H1 (cell line): ENCODE results near the gene CREB1. TPM values are rescaled to one million over a fixed set of nuclear protein-coding genes. Genes with fewer than 3 reads are reported as not detected.

Experiments used
- CTCF ChIA-PET: fragments of 300-600 bp; sonication (Branson Sonifier 250); formaldehyde crosslinking; loops from one replicate; lab custom pipeline; 2021; ENCODE audit not compliant: partially characterized antibody; lab: Charles Lee
- POLR2A ChIA-PET: fragments of 300-600 bp; sonication (Branson Sonifier 250); formaldehyde crosslinking; loops from one replicate; lab custom pipeline; 2021; ENCODE audit warnings: inconsistent platforms; ENCODE audit not compliant: partially characterized antibody; lab: Charles Lee
- DNase-seq, 2 experiments: peaks; one replicate each; pipeline versions ENCODE4 v3.0.0 to v3.0.0-alpha.2; 2010 to 2022; ENCODE audit warnings: low spot score in 2 of 2, low read depth in 1 of 2, mixed read lengths in 1 of 2
- FAIRE-seq: peaks from 2 replicates; lab custom pipeline; 2011; peaks lifted over from hg19 to GRCh38; lab: Jason Lieb, UNC
- H2AFZ ChIP-seq: 2 replicates; pipeline ENCODE4 v1.8.1; 2012; ENCODE audit warnings: low read length, inconsistent platforms
- H2AK5ac ChIP-seq: 2 replicates; pipeline ENCODE4 v1.6.1; 2013; ENCODE audit warnings: low read depth, low read length
- H2BK120ac ChIP-seq: replicated peaks from 2 replicates; pipeline ENCODE3; 2013; ENCODE audit warnings: low read depth, low read length, inconsistent platforms
- H2BK12ac ChIP-seq: 2 replicates; pipeline ENCODE4 v1.6.1; 2013; ENCODE audit warnings: low read depth, low read length
- H2BK15ac ChIP-seq: 2 replicates; pipeline ENCODE4 v1.6.1; 2013; ENCODE audit warnings: low read length
- H2BK20ac ChIP-seq: 2 replicates; pipeline ENCODE4 v1.6.1; 2013; ENCODE audit warnings: low read length
- H2BK5ac ChIP-seq: 2 replicates; pipeline ENCODE4 v1.6.1; 2013; ENCODE audit warnings: low read depth, low read length
- H3K14ac ChIP-seq: 2 replicates; pipeline ENCODE4 v1.6.1; 2013; ENCODE audit warnings: inconsistent platforms; ENCODE audit not compliant: insufficient read length
- H3K18ac ChIP-seq: 2 replicates; pipeline ENCODE4 v1.6.1; 2013; ENCODE audit warnings: low read length; ENCODE audit errors: extremely low read depth
- H3K23ac ChIP-seq: 2 replicates; pipeline ENCODE4 v1.6.1; 2013; ENCODE audit warnings: inconsistent platforms; ENCODE audit not compliant: insufficient read length
- H3K23me2 ChIP-seq: 2 replicates; pipeline ENCODE4 v1.6.1; 2013; ENCODE audit warnings: low read depth, low read length
- H3K27ac ChIP-seq: 2 replicates; pipeline ENCODE4 v1.6.1; 2011; ENCODE audit warnings: low read depth, low read length, inconsistent platforms
- H3K27me3 ChIP-seq, 4 experiments: replicated peaks in 1 of 4; 1 replicate in 1 of 4; 2 replicates in 3 of 4; pipeline versions ENCODE4 v1.6.1 to v1.8.1; 2011 to 2013; ENCODE audit warnings: low read length in 3 of 4, mild to moderate bottlenecking in 3 of 4, inconsistent platforms in 2 of 4, mixed read lengths in 2 of 4, moderate library complexity in 1 of 4; ENCODE audit not compliant: control insufficient read depth in 3 of 4, insufficient read depth in 3 of 4; ENCODE audit errors: extremely low read depth in 1 of 4
- H3K36me3 ChIP-seq, 4 experiments: 2 replicates each; pipeline versions ENCODE4 v1.6.1 to v1.8.1; 2011 to 2013; ENCODE audit warnings: mild to moderate bottlenecking in 4 of 4, low read length in 3 of 4, moderate library complexity in 2 of 4, control low read depth in 1 of 4, inconsistent platforms in 1 of 4; ENCODE audit not compliant: insufficient read depth in 4 of 4, control insufficient read depth in 2 of 4
- H3K4ac ChIP-seq: replicated peaks from 2 replicates; pipeline ENCODE3; 2013; ENCODE audit warnings: low read length, low read depth, mixed read lengths, inconsistent platforms; ENCODE audit not compliant: insufficient read length
- H3K4me1 ChIP-seq, 4 experiments: replicated peaks in 1 of 4; 1 replicate in 1 of 4; 2 replicates in 3 of 4; pipeline versions ENCODE4 v1.6.1 to v1.8.1; 2011 to 2013; ENCODE audit warnings: low read length in 3 of 4, inconsistent platforms in 2 of 4, mixed read lengths in 1 of 4; ENCODE audit not compliant: insufficient read depth in 4 of 4, control insufficient read depth in 3 of 4
- H3K4me2 ChIP-seq, 2 experiments: 2 replicates each; pipeline versions ENCODE4 v1.6.1 to v1.8.1; 2011 to 2013; ENCODE audit warnings: low read depth in 2 of 2, low read length in 2 of 2, control low read depth in 1 of 2, inconsistent platforms in 1 of 2, mild to moderate bottlenecking in 1 of 2; ENCODE audit not compliant: insufficient read depth in 1 of 2
- H3K4me3 ChIP-seq, 4 experiments: fragments of 200-600, 300-600 bp in 1 of 4; sonication (generic), shearing (Covaris generic), sonication (Bioruptor Twin) in 1 of 4; 2 replicates each; pipeline versions ENCODE4 v1.5.1 to v1.8.1; 2011 to 2016; ENCODE audit warnings: low read length in 4 of 4, low read depth in 3 of 4, control low read depth in 2 of 4, inconsistent platforms in 2 of 4, mild to moderate bottlenecking in 2 of 4, mixed read lengths in 1 of 4, moderate library complexity in 1 of 4; ENCODE audit not compliant: insufficient read depth in 2 of 4; ENCODE audit errors: extremely low read depth in 1 of 4
- H3K56ac ChIP-seq: replicated peaks from 2 replicates; pipeline ENCODE3; 2013; ENCODE audit warnings: low read depth, mild to moderate bottlenecking, mixed read lengths, low read length, inconsistent platforms; ENCODE audit not compliant: insufficient read length
- H3K79me1 ChIP-seq: 2 replicates; pipeline ENCODE4 v1.6.1; 2013; ENCODE audit warnings: low read depth, low read length, control low read depth
- H3K79me2 ChIP-seq, 2 experiments: 2 replicates each; pipeline versions ENCODE4 v1.6.1 to v1.8.1; 2012 to 2013; ENCODE audit warnings: low read length in 2 of 2, mild to moderate bottlenecking in 2 of 2, inconsistent platforms in 1 of 2; ENCODE audit not compliant: insufficient read depth in 2 of 2, control insufficient read depth in 1 of 2
- H3K9ac ChIP-seq, 4 experiments: replicated peaks in 1 of 4; 1 replicate in 1 of 4; 2 replicates in 3 of 4; pipeline versions ENCODE4 v1.6.1 to v1.8.1; 2011 to 2013; ENCODE audit warnings: low read depth in 3 of 4, low read length in 3 of 4, control low read depth in 2 of 4, mild to moderate bottlenecking in 2 of 4, moderate library complexity in 2 of 4, inconsistent platforms in 1 of 4; ENCODE audit errors: extremely low read depth in 1 of 4
- H3K9me3 ChIP-seq, 2 experiments: 2 replicates each; pipeline versions ENCODE4 v1.6.1 to v1.8.1; 2012 to 2013; ENCODE audit warnings: mild to moderate bottlenecking in 2 of 2, moderate library complexity in 2 of 2, control low read depth in 1 of 2, inconsistent platforms in 1 of 2, low read depth in 1 of 2, low read length in 1 of 2, mixed read lengths in 1 of 2; ENCODE audit not compliant: insufficient read depth in 2 of 2
- H4K20me1 ChIP-seq, 2 experiments: replicated peaks in 1 of 2; 2 replicates each; pipeline versions ENCODE3 to v1.8.1; 2011 to 2013; ENCODE audit warnings: inconsistent platforms in 2 of 2, low read length in 2 of 2, mild to moderate bottlenecking in 1 of 2; ENCODE audit not compliant: insufficient read depth in 2 of 2, control insufficient read depth in 1 of 2
- H4K5ac ChIP-seq: 2 replicates; pipeline ENCODE4 v1.6.1; 2013; ENCODE audit warnings: low read length, low read depth, mixed read lengths, inconsistent platforms; ENCODE audit not compliant: insufficient read length
- H4K8ac ChIP-seq: 2 replicates; pipeline ENCODE4 v1.8.0; 2013; ENCODE audit warnings: mild to moderate bottlenecking, moderate library complexity, low read length, inconsistent platforms; ENCODE audit not compliant: insufficient read depth; ENCODE audit errors: extremely low read depth
- H4K91ac ChIP-seq: replicated peaks from 2 replicates; pipeline ENCODE3; 2013; ENCODE audit warnings: low read length, mixed read lengths, inconsistent platforms; ENCODE audit not compliant: insufficient read length
- GTF2F1 ChIP-seq: IDR thresholded peaks from 2 replicates; pipeline ENCODE4 v1.6.1; 2012; ENCODE audit warnings: low read depth, low read length, improper control_type of control experiment, borderline replicate concordance
- HDAC2 ChIP-seq, 2 experiments: fragments of 300-600 bp in 1 of 2; sonication (generic) in 1 of 2; IDR thresholded peaks; 2 replicates each; pipeline ENCODE4 v1.6.1; 2011 to 2012; ENCODE audit warnings: low read depth in 2 of 2, low read length in 2 of 2, mild to moderate bottlenecking in 2 of 2, moderate library complexity in 2 of 2, borderline replicate concordance in 1 of 2, inconsistent platforms in 1 of 2
- POLR2A ChIP-seq, 2 experiments: IDR thresholded peaks; 1 replicate in 1 of 2; 2 replicates in 1 of 2; pipeline ENCODE4 v1.6.1; 2011; ENCODE audit warnings: low read depth in 2 of 2, low read length in 2 of 2, mild to moderate bottlenecking in 2 of 2; ENCODE audit errors: control extremely low read depth in 1 of 2
- SIN3A ChIP-seq, 2 experiments: IDR thresholded peaks in 1 of 2; conservative IDR thresholded peaks in 1 of 2; 2 replicates each; pipeline ENCODE4 v1.6.1; 2011 to 2012; ENCODE audit warnings: low read length in 2 of 2, improper control_type of control experiment in 1 of 2, low read depth in 1 of 2, mild to moderate bottlenecking in 1 of 2
- WGBS, 2 experiments: shearing (Covaris generic) in 1 of 2; methylation state at CpG; one replicate each; pipeline versions ENCODE4 v1.1.6 to v1.1.7; 2013 to 2015; ENCODE audit warnings: low lambda C conversion rate in 2 of 2, mixed read lengths in 2 of 2, inconsistent platforms in 1 of 2, low coverage in 1 of 2, missing lambda C conversion rate in 1 of 2; ENCODE audit not compliant: insufficient replicate concordance in 2 of 2, insufficient coverage in 1 of 2, insufficient read length in 1 of 2; ENCODE audit errors: extremely low coverage in 1 of 2, missing lambda C conversion rate in 1 of 2; 5-methylcytosine and 5-hydroxymethylcytosine counted together
- polyA plus RNA-seq, 7 experiments: library from polyadenylated mRNA; depleted of rRNA in 3 of 7; stranded (reverse) in 5 of 7; unstranded in 2 of 7; fragments of >200 nt in 5 of 7; fragments of 200-250 nt in 2 of 7; gene quantifications; 1 replicate in 5 of 7; 2 replicates in 1 of 7; 4 replicates in 1 of 7; pipeline versions ENCODE4 v1.2.1 to v1.2.3, GENCODE V29; 2011 to 2013; ENCODE audit warnings: missing spikeins in 2 of 7, mixed read lengths in 2 of 7
- total RNA-seq: library from RNA; stranded (reverse); fragmentation: NEBNext Ultra II Directional; extraction: Animal tissue kit (Norgen Biotek cat#: 25700); gene quantifications from 2 replicates; pipeline ENCODE4 v1.2.1, GENCODE V29; 2021

Gene CREB1
- total and polyA plus RNA-seq, 2 of the 8 experiments (the other 6 are each of a cell fraction or from before 2014, with no cell fraction given): 46.3 to 99.0 TPM

DNA sequence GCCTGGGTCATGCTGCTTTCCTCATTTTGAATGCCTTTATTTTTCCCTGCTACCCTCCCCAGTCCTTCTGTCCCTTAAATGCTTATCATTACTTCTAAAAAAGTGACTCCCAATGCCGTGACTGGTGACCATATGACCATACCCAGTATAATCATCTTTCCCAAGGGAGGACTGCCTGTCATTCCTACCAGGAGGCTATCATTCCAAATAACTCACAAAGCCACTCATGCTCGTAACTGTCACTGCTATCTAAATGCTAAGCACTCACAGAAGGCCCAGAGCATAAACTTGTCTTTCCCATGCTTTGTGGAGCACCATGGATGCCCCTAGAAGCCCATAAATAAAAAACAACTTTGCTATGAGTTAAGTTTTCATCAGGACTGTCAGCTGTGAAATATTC lies 38.7 kb upstream of the CREB1 start:
- Histone ChIP-seq H3K4me3 (no peak overlapping the region), H3K23ac (no peak overlapping the region), H3K4me1 (no peaks in the 10 kb centered on the region), H2AK5ac (no peak overlapping the region), H2BK120ac (no peak overlapping the region), H2BK20ac (no peak overlapping the region), H3K9me3 (no peaks in the 10 kb centered on the region), H3K27ac (no peak overlapping the region), H2AFZ (no peak overlapping the region), H4K8ac (no peak overlapping the region), H3K23me2 (no peaks in the 10 kb centered on the region), H2BK12ac (no peak overlapping the region), H3K36me3 (no peaks in the 10 kb centered on the region), H3K79me1 (no peaks in the 10 kb centered on the region), H3K9ac (no peak overlapping the region), H3K18ac (no peak overlapping the region), H4K91ac (no peak overlapping the region), H4K5ac (no peak overlapping the region), H3K14ac (no peak overlapping the region), H2BK15ac (no peak overlapping the region), H3K27me3 (no peaks in the 10 kb centered on the region), H3K4ac (no peak overlapping the region), H4K20me1 (no peaks in the 10 kb centered on the region), H3K79me2 (no peaks in the 10 kb centered on the region), H3K4me2 (no peak overlapping the region), H2BK5ac (no peak overlapping the region), H3K56ac (no peak overlapping the region)
- WGBS, 2 experiments: 93% methylated on average over 2 of the region's 2 CpGs; no CpG with 5 or more reads in 1 of the 2 experiments
- ChIA-PET CTCF (no interaction called here), POLR2A (no interaction called here)
- no peak for FAIRE-seq
- no peak for DNase-seq
- TF ChIP-seq GTF2F1: no peak
- TF ChIP-seq POLR2A (IDR thresholded peaks at IDR 0.05; ENCODE audit: control extremely low read depth in 1 of 2, low read depth in 2 of 2, low read length in 2 of 2): no peak
- no peak for TF ChIP-seq HDAC2 (IDR thresholded peaks at IDR 0.05; ENCODE audit: borderline replicate concordance in 1 of 2, low read depth in 2 of 2, low read length in 2 of 2)
- TF ChIP-seq SIN3A (conservative IDR thresholded peaks at IDR 0.05 in 1 of 2, IDR thresholded peaks at IDR 0.05 in 1 of 2; ENCODE audit: low read depth in 1 of 2, low read length in 2 of 2): no peak
